NAMALWA (cell line): ENCODE data around the gene FGF3.

Experiments
- DNase-seq: peaks from one replicate; pipeline ENCODE4 v3.0.0-alpha.2; 2015; ENCODE audit warnings: low spot score

The FGF3 gene

DNA sequence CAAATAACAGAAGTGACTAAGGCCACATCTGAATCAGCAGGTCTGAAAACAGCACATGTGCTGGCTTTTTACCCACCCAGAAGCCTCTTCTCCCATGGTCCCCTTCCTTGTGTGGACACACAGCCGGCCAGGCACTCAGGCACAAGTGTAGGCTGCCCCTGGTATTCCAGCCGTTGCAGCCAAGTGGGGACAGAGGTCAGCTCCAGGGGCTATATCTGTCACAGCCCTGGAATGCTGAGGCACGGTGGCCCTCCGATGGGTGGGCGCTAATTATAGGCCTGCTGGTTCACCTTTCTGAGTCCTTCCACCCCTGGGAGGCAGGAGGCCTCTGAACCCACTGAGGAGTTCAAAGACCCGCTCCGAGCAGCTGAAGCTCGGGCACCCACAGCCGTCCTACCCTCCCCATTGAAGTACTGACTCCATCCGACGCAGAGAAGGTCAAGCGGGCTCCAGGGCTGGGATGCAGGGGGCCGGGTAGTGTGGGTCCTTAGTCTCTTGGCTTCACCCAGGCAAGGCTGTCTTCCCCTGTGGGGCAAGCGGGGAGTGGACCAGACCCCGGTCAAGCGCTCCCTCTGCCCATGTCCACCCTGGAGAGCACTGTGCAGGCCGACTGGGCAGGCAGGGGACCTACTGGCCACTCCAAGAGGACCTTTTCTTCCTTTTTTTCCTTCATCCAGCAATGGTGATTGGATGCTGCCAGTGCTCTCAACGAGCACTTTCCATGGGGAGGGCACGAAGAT is 14.3 kb downstream of the FGF3 start:
- DNase-seq, result no peak

DNA sequence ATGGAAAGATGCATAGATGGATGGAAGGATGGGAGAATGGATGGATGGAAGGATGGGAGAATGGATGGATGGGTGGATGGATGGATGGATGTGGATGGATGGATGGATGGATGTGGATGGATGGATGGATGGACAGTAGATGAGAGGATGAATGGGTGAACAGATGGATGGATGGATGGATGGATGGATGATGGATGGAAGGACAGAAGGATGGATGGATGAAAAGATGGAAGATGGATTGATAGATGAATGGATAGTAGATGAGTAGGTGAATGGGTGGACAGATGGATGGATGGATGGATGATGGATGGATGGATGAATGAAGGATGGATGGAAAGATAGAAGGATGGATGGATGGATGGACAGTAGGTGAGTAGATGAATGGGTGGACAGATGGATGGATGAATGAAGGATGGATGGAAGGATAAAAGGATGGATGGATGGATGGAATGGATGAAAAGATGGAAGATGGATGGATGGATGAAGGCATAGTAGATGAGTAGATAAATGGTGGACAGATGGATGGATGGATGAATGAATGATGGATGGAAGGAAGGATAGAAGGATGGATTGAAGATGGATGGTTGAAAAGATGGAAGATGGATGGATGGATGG is 15.5 kb downstream of the FGF3 start:
- DNase-seq, result no peak

GRCh38 chr11:69803022-69803421 is 16.2 kb downstream of the FGF3 start:
- DNase-seq, result no peak

DNA sequence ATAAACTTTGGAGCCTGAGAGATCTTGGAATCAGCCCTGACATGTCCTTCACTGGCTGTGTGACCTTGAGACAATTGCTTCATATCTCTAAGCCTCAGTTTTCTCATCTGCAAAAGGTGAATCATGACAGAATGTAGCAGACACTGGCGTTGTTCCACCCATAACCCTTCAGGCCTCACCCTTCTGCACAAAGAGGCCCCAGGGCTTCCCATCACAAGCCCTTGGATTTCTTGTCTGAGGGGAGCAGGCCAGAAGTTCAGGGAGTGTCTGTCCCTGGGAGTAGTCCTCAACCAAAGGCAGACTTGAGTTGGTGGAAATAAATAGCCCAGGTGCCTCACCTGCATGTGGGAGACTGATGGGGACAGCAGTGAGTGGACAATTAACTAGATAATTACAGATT is 16.6 kb downstream of the FGF3 start:
- no peak for DNase-seq

DNA sequence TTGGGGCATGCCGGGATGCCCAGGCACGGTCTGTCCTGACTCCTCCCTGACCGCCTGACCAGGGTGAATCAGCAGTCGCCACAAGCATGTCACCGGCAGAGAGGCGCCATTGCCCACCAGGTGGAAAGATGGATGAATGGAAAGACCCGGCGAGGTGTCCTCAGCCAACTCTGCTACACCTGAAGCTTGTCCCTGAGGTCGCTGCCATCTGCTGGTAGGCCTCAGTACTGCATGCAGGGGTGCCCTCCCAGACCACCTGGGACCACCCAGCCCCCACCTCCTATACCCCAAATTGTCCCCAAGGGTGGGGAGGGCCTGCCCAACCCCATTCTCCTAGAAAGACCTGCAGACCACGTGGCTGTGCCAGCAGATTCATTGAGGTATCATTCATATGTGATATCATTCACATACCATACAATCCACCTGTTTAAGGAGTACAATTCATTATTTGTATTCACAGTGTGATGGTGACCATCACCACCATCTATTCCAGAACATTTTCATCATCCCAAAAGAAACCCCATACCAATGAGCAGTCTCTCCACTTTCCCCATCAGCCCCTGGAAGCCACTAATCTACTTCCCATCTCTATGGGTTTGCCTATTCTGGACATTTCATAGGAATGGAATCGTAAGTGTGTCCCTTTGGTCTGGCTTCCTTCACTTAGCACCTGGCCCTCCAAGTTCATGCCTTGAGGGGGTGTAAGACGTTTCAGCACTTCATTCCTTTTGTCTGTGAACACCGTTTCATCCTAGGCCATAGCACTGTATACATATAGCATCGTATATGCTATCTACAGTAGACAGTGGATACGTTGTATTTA is 17.5 kb downstream of the FGF3 start:
- peak; percentile 55 for DNase-seq

DNA sequence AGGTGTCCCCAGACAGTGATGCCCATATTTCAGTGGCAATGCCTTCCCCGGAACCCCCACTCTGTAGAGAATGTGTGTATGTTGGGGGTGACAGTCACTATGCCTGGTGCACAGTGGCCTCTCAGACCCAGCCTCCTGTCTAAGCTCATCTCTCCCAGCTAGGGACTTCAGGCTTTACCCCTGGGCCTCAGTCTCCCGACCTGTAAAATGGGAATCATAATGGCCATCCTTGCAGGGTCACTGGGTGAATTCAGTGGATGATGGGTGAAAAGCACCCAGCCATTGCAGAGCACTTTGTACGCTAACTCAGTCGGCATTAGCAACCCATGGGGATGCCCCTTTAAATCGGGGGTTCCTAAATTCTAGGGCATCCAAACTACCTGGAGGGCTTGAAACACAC is 18.9 kb downstream of the FGF3 start:
- no peak for DNase-seq

GRCh38 chr11:69799582-69799981 is 19.6 kb downstream of the FGF3 start:
- DNase-seq, result peak; percentile 79

GRCh38 chr11:69799097-69799496 is 20.1 kb downstream of the FGF3 start:
- no peak for DNase-seq

GRCh38 chr11:69797737-69798528 is 21.3 kb downstream of the FGF3 start:
- DNase-seq, result no peak

GRCh38 chr11:69797156-69797555 is 22.1 kb downstream of the FGF3 start:
- no peak for DNase-seq

- no peak for DNase-seq
Measured at GRCh38 chr11:69796063-69796462, 23.2 kb downstream of the FGF3 start.

- DNase-seq, result no peak
Measured at GRCh38 chr11:69791276-69792180, 27.7 kb downstream of the FGF3 start.

- DNase-seq, result no peak
Measured at GRCh38 chr11:69788956-69789355, 30.3 kb downstream of the FGF3 start.

GRCh38 chr11:69787906-69788305 is 31.3 kb downstream of the FGF3 start:
- DNase-seq, result no peak

- DNase-seq, result no peak
Measured at GRCh38 chr11:69787457-69787856, 31.8 kb downstream of the FGF3 start.

DNA sequence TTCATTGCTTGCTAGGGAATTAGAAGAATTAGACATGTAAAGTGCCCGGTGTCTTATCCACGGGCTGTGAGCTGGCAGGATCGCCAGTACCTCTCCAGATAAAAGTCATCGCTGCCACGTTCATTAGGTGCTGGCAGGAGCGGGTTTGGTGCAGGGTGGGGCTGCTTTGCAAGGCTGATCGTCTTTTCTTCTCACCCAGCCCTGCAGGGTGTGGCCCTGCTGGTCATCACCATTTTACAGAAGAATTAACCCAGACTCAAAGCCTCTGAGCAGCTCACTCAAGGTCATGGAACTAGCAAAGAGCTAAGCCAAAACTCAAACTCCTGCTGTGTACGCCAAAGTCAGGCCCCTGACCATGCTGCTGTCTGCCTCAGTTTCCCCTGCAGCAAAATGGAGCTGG is 38.0 kb downstream of the FGF3 start:
- DNase-seq, result no peak

DNA sequence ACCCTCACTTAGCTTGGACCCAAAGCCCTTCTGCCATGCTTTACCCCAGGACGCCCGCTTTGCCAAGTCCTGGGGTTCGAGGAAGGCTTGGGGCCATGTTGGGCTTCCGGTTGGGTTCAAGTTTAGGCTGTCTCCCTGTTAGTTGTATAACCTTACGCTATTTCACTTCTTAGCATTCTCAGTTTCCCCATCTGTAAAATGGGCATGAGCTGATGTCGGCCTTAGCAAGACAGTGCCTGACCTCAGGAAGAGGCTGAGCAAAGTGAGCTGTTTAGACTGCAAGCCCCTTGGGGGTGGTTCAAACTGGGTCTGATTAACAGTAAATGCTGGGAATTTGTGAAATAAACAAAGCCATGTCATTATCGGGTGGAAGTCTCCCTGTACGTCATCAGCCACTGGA is 40.8 kb downstream of the FGF3 start:
- DNase-seq, result no peak

DNA sequence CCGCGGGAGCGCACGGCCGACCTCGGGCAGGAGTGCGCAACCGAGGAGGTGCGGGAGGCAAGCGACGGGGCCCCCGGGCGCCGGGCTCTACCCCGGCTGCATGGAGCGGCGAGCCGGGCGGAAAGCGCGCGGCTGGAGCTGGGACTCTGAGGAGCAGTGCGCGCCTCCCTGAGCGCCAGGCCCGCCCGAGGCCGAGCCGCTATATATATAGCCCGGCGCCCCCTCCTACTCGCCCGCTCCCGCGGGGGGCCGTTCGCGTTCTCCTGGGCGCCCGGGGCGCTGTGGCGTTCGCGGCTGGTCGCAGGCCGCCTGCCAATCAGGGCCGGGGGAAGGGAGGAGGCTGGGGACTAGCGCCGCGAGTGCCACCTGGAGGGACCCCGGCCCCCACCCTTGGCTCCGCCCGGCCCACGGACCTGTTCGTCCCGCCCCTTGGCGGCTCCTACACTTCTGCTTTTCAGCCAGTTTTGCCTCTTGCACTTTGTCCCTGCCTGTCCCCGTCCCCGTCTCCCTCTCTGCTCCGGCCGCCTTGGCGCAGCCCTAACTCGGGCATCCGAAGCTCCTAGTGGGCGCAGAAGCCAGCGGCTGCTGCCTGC is 44.0 kb downstream of the FGF3 start, which contains the start of gene FGF4:
FGF4 (minus strand) TSS at position 179 of the 593 bp plus-strand sequence. CDS start 257 bp downstream, outside the sequence.
- DNase-seq, result no peak

GRCh38 chr11:69774354-69775162 is 44.7 kb downstream of the FGF3 start:
- no peak for DNase-seq
